ENCODE results near the gene IFT20. TPM values are rescaled to one million over a fixed set of nuclear protein-coding genes. Genes with fewer than 3 reads are reported as not detected.

The IFT20 gene
- total and polyA plus RNA-seq, 2 experiments from 2014 or later: 13.2 to 32.3 TPM

DNA sequence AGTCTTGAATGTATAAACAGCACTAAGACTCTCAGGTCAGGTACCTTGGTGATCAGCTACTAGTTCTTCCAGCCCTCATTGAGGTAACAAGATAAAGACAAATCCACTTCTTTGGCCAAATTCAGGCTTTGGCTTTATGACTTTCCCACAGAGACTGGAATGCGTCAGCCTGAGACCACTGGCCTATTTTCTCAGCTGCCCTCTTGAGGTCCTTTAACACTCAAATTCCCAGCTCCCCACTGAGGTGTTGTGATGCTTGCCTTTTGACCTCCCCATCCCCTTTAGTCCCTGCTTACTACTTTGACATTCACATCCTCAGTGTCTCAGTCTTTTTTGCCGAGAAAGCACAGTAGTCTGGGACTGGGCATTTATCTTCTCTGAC is 10.9 kb upstream of the IFT20 start (continued):
- TF ChIP-seq, protein P1, sequence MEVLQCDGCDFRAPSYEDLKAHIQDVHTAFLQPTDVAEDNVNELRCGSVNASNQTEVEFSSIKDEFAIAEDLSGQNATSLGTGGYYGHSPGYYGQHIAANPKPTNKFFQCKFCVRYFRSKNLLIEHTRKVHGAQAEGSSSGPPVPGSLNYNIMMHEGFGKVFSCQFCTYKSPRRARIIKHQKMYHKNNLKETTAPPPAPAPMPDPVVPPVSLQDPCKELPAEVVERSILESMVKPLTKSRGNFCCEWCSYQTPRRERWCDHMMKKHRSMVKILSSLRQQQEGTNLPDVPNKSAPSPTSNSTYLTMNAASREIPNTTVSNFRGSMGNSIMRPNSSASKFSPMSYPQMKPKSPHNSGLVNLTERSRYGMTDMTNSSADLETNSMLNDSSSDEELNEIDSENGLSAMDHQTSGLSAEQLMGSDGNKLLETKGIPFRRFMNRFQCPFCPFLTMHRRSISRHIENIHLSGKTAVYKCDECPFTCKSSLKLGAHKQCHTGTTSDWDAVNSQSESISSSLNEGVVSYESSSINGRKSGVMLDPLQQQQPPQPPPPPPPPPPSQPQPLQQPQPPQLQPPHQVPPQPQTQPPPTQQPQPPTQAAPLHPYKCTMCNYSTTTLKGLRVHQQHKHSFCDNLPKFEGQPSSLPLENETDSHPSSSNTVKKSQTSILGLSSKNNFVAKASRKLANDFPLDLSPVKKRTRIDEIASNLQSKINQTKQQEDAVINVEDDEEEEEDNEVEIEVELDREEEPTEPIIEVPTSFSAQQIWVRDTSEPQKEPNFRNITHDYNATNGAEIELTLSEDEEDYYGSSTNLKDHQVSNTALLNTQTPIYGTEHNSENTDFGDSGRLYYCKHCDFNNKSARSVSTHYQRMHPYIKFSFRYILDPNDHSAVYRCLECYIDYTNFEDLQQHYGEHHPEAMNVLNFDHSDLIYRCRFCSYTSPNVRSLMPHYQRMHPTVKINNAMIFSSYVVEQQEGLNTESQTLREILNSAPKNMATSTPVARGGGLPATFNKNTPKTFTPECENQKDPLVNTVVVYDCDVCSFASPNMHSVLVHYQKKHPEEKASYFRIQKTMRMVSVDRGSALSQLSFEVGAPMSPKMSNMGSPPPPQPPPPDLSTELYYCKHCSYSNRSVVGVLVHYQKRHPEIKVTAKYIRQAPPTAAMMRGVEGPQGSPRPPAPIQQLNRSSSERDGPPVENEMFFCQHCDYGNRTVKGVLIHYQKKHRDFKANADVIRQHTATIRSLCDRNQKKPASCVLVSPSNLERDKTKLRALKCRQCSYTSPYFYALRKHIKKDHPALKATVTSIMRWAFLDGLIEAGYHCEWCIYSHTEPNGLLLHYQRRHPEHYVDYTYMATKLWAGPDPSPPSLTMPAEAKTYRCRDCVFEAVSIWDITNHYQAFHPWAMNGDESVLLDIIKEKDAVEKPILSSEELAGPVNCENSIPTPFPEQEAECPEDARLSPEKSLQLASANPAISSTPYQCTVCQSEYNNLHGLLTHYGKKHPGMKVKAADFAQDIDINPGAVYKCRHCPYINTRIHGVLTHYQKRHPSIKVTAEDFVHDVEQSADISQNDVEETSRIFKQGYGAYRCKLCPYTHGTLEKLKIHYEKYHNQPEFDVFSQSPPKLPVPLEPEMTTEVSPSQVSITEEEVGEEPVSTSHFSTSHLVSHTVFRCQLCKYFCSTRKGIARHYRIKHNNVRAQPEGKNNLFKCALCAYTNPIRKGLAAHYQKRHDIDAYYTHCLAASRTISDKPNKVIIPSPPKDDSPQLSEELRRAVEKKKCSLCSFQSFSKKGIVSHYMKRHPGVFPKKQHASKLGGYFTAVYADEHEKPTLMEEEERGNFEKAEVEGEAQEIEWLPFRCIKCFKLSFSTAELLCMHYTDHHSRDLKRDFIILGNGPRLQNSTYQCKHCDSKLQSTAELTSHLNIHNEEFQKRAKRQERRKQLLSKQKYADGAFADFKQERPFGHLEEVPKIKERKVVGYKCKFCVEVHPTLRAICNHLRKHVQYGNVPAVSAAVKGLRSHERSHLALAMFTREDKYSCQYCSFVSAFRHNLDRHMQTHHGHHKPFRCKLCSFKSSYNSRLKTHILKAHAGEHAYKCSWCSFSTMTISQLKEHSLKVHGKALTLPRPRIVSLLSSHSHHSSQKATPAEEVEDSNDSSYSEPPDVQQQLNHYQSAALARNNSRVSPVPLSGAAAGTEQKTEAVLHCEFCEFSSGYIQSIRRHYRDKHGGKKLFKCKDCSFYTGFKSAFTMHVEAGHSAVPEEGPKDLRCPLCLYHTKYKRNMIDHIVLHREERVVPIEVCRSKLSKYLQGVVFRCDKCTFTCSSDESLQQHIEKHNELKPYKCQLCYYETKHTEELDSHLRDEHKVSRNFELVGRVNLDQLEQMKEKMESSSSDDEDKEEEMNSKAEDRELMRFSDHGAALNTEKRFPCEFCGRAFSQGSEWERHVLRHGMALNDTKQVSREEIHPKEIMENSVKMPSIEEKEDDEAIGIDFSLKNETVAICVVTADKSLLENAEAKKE (CRISPR knock-in tag; IDR thresholded peaks at IDR 0.05): no peak
- TF ChIP-seq, protein P2, sequence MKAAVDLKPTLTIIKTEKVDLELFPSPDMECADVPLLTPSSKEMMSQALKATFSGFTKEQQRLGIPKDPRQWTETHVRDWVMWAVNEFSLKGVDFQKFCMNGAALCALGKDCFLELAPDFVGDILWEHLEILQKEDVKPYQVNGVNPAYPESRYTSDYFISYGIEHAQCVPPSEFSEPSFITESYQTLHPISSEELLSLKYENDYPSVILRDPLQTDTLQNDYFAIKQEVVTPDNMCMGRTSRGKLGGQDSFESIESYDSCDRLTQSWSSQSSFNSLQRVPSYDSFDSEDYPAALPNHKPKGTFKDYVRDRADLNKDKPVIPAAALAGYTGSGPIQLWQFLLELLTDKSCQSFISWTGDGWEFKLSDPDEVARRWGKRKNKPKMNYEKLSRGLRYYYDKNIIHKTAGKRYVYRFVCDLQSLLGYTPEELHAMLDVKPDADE (IDR thresholded peaks at IDR 0.05): no peak
- TF ChIP-seq, protein P3, sequence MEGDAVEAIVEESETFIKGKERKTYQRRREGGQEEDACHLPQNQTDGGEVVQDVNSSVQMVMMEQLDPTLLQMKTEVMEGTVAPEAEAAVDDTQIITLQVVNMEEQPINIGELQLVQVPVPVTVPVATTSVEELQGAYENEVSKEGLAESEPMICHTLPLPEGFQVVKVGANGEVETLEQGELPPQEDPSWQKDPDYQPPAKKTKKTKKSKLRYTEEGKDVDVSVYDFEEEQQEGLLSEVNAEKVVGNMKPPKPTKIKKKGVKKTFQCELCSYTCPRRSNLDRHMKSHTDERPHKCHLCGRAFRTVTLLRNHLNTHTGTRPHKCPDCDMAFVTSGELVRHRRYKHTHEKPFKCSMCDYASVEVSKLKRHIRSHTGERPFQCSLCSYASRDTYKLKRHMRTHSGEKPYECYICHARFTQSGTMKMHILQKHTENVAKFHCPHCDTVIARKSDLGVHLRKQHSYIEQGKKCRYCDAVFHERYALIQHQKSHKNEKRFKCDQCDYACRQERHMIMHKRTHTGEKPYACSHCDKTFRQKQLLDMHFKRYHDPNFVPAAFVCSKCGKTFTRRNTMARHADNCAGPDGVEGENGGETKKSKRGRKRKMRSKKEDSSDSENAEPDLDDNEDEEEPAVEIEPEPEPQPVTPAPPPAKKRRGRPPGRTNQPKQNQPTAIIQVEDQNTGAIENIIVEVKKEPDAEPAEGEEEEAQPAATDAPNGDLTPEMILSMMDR (conservative IDR thresholded peaks at IDR 0.05; ENCODE audit: low read depth in 2 of 2): no peak
- TF ChIP-seq ZNF331 (CRISPR knock-in tag; IDR thresholded peaks at IDR 0.05; ENCODE audit: low read depth): no peak

DNA sequence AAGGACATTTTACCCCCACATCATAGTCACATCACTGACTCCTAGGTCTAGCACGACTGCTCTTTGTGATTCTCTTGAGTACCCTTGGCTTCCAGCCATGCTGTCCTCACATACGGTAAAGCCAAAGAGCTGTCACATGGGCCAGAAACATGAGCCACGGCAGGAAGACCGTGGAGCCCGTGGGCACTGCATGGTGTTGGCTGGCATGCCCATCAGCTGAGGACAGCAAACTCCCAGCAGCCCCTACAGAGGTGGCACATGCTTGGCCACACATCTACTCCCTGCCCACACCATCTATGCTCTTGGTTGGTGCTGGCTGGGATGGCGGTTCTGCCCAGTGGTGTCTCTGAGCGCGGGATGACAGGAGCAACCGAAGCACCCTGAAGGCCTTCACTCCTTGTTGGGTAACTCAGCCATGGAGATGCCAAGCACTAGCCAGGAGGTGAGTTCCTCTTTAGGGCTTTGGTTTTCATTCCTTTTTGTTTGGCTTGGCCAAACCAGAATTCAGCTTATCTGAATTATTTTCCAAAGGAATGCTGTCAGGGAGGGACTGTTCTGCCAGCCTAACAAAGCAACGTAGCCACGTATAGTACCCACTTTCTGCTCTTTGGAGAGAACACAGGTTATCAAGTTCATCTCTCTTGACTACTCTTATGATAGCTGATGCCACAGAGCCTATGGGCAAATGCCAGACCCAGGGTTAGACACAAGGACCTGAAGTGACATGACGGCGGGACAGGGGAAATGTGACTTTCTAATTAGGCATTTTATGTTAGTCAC is 10.3 kb upstream of the IFT20 start:
- Histone ChIP-seq H2AFZ (no peak overlapping the region), H3K27ac (ENCODE audit: low read depth) (no peak overlapping the region), H4K20me1 (replicated peaks; ENCODE audit: insufficient read depth) (peaks cover 8% of the 10 kb centered on the region; the same call in 1 of the 2 replicates), H3K9me2 (ENCODE audit: insufficient read depth) (no peaks in the 10 kb centered on the region), H3K36me3 (ENCODE audit: insufficient read depth) (peaks cover 15% of the 10 kb centered on the region), H3K4me1 (ENCODE audit: insufficient read depth) (no peaks in the 10 kb centered on the region; the same call in 1 of the 2 replicates), H3K4me3 (no peak overlapping the region), H3K27me3 (ENCODE audit: insufficient read depth) (no peaks in the 10 kb centered on the region), H3F3A (replicated peaks; ENCODE audit: low read depth) (no peaks in the 10 kb centered on the region), H3K4me2 (no peak overlapping the region), H3K79me2 (replicated peaks; ENCODE audit: insufficient read depth) (no peaks in the 10 kb centered on the region)
- Mint-ChIP-seq H3K4me3 (no peak overlapping the region), H3K27me3 (ENCODE audit: insufficient read depth, low read depth, poor library complexity) (peaks cover 9% of the 10 kb centered on the region), H3K36me3 (ENCODE audit: low read depth) (peaks cover 57% of the 10 kb centered on the region), H3K27ac (no peak overlapping the region), H3K9me3 (no peaks in the 10 kb centered on the region), H3K4me1 (peaks cover 16% of the 10 kb centered on the region)
- no peak for ATAC-seq
- DNase-seq (ENCODE audit: low spot score): no peak
- TF ChIP-seq ZNF331 (CRISPR knock-in tag; IDR thresholded peaks at IDR 0.05; ENCODE audit: low read depth) (no peak), CREB1 (CRISPR knock-in tag; IDR thresholded peaks at IDR 0.05; ENCODE audit: low read depth) (no peak), EZH2phosphoT487 (IDR thresholded peaks at IDR 0.05; ENCODE audit: unreplicated experiment) (no peak), STAT1 (IDR thresholded peaks at IDR 0.05; ENCODE audit: unreplicated experiment) (no peak), JUNB (IDR thresholded peaks at IDR 0.05; ENCODE audit: unreplicated experiment) (no peak), ZNF114 (CRISPR knock-in tag; IDR thresholded peaks at IDR 0.05) (no peak)
- TF ChIP-seq, protein P4, sequence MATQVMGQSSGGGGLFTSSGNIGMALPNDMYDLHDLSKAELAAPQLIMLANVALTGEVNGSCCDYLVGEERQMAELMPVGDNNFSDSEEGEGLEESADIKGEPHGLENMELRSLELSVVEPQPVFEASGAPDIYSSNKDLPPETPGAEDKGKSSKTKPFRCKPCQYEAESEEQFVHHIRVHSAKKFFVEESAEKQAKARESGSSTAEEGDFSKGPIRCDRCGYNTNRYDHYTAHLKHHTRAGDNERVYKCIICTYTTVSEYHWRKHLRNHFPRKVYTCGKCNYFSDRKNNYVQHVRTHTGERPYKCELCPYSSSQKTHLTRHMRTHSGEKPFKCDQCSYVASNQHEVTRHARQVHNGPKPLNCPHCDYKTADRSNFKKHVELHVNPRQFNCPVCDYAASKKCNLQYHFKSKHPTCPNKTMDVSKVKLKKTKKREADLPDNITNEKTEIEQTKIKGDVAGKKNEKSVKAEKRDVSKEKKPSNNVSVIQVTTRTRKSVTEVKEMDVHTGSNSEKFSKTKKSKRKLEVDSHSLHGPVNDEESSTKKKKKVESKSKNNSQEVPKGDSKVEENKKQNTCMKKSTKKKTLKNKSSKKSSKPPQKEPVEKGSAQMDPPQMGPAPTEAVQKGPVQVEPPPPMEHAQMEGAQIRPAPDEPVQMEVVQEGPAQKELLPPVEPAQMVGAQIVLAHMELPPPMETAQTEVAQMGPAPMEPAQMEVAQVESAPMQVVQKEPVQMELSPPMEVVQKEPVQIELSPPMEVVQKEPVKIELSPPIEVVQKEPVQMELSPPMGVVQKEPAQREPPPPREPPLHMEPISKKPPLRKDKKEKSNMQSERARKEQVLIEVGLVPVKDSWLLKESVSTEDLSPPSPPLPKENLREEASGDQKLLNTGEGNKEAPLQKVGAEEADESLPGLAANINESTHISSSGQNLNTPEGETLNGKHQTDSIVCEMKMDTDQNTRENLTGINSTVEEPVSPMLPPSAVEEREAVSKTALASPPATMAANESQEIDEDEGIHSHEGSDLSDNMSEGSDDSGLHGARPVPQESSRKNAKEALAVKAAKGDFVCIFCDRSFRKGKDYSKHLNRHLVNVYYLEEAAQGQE (IDR thresholded peaks at IDR 0.05; ENCODE audit: unreplicated experiment): no peak
- TF ChIP-seq, protein P2 (IDR thresholded peaks at IDR 0.05): no peak

Measured in GM23338 (cell line).